Bone marrow (tissue), 2 donors: ENCODE measurements around the gene SHMT1.
"Not testable (repeated sequence)": the region's sequence is repeated elsewhere in the genome, so short reads cannot be mapped to it uniquely, and the experiment has no call there.

ENCODE experiments used
- DNase-seq, 2 donors: peaks; one replicate each; lab custom pipeline; 2025; lab: John Stamatoyannopoulos, UW

The SHMT1 gene

DNA sequence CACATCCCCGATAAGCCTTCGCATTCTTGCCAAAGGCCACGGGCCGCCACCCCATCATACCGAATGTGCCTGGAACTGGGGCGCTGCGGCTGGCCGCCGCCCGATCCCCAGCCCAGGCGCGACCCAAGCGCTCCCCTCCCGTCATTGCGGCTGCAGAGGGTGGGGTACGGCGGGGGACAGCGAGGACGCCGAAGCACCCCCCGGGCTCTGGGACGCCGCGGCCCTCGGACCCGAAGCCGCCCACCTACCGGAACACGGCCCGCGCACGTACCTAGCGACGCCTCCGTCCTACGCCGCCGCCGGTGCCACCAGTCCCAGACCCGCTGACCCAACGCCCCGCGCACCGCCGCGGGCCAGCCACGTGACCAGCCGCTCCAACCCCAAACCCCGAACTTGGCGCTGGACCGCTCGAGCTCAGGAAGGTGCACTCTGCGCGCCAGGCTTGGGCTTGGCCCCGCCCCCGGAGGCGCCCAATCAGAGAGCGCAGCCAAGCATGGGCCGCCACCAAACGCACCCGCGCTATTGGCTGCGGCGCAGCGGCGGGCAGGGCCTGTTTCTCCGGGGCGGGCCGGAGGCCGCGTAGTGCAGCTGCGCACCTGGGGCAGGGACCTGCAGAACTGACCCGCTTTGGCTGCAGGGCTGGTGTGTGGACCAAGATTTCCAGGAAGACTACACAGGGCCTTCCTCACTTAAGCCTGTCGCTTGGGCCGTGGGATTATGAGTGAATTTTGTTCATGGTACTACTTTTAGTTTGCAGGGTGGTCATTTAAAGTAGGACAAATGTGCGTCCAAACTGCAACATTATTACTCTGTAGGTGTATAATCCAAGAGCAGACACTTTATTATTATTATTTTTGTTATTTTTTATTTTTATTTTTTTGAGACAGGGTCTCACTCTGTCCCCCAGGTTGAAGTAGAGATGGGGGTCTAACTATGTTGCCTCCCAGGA lies at the start of gene SHMT1:
TSS of gene SHMT1 (minus strand) at position 450 of the 949 bp plus-strand sequence. CDS start 7,569 bp downstream, outside the sequence.
- DNase-seq, result peak; percentile 54 to 61

DNA sequence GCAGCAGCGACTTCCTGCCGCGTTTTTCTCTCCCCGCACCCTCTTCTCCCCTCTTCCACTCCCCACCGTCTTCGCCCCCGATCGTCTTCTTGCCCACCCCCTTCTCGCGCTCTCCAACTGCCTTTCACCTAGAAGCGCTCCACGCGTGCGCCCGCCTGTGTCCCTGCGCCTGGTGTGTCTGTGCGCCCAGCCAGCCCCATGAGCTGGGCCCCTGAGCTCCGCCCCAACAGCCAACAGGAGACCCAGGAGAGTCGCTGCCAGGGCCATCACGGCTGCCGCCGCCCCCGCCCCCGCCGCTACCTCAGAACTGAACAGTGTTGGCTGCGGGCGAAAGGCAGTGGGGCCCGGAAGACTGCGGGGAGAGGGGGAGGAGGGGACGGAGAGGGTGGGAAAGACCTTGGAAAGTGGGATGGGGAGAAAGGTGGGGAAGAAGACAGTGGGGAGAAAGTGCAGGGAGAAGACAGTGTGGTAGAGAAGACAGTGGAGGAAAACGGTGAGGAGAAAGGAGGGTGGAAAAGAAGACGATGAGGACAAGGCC lies 48.7 kb upstream of the SHMT1 start:
- not testable (repeated sequence) for DNase-seq

DNA sequence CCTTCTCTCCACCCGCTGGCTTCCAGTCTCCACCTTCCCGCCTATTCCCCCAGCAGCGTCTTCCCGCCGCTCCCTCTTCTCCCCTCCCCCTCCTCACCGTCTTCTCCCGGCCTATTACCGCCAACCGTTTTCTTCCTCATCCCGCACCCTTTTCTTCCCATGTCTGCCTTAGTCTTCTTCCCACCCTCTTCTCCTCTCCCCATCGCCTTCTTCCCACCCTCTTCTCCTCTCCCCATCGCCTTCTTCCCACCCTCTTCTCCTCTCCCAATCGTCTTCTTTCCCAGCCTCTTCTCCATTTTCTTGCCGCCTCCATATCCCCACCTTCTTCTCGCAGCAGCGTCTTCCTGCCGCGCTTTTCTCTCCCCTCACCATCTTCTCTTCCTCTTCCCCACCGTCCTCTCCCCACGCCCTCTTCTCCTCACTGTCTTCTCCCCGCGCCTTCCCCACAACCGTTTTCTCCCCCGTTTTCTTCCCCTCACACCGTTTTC lies 48.1 kb upstream of the SHMT1 start:
- DNase-seq, result peak; percentile 8 to 11

DNA sequence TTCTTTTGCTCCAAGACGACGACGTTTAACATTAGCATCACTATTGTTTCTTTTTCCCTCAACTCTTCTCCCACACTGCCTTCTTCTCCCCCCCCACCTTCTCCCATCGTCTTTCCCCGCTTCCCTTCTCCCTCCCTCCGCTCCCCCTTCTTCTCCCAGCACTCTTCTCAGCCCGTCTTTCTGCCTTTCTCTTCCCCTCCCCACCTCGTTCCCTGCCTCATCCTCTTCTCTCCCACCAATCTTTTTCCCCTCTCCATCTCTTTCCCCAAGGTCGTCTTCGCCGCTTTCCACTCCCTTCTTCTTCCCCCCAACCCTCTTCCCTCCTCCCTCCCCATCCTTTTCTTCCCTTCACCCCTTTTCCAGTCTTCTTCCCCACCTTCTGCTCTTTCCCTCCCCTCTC lies 47.4 kb upstream of the SHMT1 start:
- not testable (repeated sequence) for DNase-seq

DNA sequence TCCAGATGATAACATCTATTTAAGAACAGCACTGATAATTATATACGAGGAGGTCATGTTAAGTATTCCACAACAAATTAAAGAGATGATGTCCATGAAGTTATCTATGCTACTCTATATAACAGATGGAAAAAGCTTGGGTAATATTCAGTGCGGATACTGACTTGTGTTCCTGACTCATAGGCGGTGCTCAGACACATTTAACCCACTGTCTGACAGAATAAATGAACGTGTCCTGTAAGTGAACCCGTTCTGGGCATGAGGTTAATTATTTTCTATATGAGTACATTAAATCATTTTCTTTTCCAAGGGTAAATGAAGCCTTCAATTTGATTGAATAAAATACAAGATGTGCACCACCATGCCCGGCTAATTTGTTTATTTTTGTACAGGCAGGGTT lies 46.0 kb upstream of the SHMT1 start:
- not testable (repeated sequence) for DNase-seq

DNA sequence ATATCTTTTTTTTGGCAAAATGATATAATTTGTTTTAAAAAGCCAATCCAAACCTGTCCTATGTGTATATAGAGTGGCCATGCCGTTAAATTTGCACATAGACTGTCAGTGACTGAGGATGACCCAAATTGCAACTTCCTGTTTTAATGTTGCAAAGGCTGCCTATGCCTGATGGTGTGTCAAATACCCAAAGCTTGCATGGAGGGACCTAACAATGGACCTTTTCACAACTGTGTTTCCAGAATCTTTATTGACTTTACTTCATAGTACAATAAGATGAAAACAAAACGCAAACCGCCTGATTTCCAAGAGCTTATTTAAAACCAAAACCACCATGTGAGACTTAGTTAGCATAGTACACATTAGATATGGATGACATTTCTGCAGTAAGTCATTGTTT lies 45.6 kb upstream of the SHMT1 start:
- DNase-seq, result peak in 1 of 2 donors; percentile 1

DNA sequence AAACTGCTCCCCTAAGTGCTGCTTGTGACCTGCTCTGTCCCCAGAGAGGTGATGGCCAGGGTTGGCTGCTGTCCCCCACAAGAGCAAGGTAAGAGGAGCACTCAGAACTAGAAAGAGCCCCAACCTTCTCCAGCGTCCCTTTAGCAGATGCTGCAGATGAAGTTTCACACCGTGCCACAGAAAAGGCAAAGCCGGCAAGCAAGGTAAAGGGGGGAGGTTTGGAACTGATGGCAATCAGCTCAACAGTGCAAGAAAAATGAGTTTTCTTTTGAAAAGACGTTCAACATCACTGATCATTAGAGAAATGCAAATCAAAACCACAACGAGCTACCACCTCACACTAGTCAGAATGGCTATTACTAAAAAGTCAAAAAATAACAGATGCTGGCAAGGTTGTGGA lies 40.3 kb upstream of the SHMT1 start:
- DNase-seq, result not testable (repeated sequence)

DNA sequence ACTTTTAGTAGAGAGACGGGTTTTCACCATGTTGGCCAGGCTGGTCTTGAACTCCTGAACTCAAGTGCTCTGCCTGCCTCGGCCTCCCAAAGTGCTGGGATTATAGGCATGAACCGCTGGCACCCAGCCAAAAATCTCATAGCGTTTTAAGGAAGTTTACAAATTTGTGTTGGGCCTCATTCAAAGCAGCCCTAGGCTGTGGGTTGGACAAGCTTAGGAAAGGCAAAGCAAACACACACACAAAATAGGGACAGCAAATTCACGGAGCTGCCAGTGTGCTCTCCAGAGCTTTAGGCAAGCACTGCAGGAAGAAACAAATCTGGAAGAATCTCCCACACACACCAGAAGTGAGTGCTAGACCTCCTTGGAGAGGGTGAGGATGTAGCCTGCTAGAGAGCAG lies 39.8 kb upstream of the SHMT1 start:
- DNase-seq, result not testable (repeated sequence)

DNA sequence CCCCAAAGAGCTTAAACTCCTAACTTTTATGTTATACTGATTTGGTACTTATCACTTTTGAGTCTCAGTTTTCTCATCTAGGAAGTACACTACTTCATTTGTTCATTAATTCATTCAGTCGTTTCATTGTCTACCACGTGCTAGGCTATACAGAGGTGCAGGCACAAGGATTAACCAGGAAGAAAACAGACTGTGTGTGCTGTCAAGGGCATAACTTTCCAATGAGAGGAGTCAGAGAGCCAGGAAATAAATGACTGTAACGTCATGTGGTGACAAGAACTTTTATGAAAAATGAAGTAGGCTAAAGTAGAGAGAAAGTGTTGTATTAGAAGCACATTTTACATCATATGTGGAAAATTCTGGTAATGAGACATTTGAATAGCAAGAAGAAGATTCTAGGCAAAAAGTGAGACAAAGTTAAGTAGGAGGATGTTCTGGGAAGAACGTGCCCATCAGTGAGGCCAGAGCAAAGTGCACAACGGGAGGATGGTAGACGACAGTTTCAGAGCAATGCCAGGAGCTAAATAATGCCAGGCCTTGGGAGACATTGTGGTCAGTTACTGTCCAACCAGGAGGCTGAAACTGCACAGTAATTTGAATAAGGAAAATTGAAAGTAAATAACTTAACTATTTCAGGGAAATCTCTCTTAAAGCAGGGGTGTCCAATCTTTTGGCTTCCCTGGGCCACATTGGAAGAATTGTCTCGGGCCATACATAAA lies 38.7 kb upstream of the SHMT1 start:
- not testable (repeated sequence) for DNase-seq

DNA sequence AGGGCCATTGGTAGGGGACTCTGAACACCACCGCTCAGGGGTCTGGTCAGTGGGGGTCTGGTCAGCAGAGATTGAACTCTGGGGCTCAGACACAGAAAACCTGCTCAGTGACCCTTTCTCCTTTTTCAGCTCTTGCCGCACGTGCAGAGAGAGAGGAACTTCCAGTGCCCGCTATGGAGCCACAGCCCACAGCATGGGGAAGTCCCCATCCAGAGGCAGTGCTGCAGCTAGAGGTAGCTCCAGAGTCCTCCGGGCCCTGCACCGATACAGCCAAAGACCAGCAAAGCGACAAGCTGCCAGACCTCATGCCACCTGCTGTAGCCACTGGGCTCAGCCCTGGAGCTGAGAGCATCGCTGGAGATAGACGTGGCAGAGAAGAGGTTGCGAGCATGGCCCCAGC lies 25.4 kb upstream of the SHMT1 start:
- not testable (repeated sequence) for DNase-seq

DNA sequence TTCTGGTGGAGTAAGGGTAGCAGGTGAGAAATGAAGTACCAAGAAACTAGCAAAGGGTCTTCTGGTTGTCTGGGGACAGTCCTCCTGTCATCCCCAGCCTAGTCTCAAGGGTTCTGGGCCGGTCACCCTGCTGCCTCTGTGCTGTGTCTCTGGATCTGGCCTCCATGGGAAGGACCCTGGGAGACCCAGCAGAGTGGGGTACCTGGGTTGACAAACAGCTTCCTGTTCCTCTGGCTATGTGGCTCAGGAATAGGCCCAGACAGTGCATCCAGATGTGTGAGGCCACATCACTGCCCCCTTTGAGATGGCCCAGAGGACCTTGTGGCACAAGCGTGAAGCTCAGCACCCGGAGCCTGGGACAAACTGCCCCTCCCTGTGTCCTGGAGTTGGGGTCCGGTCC lies 24.9 kb upstream of the SHMT1 start:
- DNase-seq, result not testable (repeated sequence)

DNA sequence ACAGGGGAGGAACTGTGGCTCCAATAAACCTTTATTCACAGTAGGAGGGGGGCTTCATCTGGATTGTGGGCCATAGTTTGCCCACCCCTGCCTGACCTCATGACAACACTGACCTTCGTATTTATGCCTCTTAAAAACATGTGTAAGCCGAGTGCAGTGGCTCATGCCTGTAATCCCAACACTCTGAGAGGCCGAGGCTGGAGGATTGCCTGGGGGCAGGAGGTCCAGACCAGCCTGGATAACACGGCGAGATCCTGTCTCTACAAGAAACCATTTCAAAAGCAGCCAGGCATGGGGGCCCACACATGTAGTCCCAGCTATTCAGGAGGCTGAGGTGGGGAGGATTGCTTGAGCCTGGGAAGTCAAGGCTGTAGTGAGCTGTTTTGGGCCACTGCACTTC lies 24.2 kb upstream of the SHMT1 start:
- DNase-seq, result not testable (repeated sequence)

DNA sequence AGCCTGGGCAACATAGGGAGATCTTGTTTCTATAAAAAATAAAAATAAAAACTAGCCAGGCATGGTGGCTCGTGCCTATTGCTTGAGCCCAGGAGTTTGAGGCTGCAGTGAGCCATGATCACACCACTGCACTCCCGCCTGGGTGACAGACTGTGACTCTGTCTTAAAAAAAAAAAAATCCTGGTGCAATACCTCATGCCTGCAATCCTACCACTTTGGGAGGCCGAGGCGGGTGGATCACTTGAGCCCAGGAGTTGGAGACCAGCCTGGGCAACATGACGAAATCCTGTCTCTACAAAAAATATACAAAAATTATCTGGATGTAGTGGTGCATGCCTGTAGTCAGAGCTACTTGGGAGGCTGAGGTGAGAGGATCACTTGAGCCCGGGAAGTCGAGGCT lies 20.9 kb upstream of the SHMT1 start:
- DNase-seq, result not testable (repeated sequence)

DNA sequence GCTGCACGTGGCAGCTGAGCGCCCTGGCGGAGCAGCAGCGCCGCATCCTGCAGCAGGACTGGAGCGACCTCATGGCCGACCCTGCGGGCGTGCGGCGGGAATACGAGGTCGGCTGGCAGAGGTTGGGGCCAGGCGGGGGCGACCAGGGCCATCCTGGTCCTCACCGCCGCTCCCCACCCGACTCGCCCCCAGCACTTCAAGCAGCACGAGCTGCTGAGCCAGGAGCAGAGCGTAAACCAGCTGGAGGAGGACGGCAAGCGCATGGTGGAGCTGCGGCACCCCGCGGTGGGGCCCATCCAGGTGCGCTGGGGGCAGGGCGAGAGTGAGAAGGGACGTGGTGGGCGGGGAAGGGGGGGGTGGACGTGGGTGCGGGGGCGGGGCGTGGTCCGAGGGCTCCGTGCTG lies 19.7 kb upstream of the SHMT1 start:
- not testable (repeated sequence) for DNase-seq

DNA sequence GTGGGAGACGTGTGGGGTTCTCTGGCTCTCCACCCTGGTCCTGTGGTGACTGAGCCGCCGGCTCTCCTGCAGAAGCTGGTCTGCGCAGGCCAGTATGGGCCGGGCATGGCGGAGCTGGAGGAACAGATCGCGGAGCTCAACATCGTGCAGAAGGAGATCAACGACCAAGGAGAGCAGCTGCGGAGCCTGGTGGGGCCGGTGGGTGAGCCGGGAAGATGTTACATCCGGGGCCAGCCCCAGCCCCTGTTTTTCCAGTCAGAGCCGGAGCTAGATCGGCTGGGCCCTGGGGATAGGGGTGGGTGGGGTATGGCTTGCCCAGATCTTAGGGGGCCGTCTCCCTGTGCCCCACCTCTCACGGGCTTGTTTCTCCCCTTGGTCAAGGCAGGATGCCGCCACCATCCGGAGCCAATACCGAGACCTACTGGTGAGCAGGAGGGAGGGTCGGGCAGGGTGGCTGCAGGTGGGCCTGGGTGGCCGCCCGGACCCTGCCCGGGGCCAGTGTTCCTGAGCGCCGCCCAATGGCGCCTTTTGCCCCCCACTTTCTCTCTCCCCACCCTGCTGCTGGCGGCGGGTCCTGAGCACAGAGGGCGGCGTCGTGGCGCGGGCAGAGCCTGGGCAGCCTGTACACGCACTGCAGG lies 19.2 kb upstream of the SHMT1 start:
- DNase-seq, result no peak

DNA sequence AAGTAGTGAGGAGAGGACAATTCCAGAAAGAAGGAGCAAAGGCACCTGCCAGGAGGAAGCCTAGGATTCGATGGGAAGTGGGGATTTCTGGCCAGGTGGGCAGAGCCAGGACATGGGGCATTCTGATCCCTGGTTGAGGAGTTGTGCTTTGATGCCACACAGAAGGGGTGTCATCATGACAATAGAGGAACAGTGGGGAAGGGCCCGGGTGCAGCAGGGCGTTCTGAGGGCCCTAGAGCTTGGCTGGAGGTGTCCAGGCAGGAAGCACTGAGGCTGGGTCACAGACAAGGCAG lies 18.5 kb upstream of the SHMT1 start:
- DNase-seq, result no peak

DNA sequence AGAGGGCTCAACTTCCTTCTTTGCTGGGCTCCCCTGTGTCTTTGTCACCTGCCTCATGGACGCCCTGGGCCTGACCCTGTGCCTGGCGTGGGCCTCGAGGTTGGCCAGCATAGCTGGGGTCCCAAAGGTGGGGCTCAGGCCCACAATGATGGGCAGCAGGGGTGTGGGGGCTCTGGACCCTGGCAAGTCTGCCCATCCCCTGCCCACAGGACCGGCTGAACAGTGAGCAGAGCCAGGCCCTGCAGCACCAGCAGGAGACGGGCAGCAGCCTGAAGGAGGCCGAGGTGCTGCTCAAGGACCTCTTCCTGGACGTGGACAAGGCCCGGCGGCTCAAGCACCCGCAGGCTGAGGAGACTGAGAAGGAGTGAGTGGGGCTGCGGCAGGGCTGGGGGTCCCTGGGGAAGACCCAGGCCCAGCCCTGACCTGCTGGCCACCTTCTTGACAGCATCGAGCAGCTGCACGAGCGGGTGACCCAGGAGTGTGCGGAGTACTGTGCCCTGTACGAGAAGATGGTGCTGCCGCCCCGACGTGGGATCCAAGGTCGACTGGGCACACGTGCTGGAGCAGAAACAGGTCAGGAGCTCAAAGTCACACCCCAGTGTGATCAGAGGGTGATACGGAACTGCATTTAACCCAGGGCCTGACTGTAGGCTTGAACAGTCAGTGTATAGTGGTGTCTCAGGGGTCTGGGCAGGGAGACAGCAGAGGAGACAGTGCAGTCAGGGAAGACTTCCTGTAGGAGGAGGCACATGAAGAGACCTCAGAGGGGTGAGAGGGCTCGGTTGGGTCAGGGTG lies 18.0 kb upstream of the SHMT1 start:
- DNase-seq, result no peak

DNA sequence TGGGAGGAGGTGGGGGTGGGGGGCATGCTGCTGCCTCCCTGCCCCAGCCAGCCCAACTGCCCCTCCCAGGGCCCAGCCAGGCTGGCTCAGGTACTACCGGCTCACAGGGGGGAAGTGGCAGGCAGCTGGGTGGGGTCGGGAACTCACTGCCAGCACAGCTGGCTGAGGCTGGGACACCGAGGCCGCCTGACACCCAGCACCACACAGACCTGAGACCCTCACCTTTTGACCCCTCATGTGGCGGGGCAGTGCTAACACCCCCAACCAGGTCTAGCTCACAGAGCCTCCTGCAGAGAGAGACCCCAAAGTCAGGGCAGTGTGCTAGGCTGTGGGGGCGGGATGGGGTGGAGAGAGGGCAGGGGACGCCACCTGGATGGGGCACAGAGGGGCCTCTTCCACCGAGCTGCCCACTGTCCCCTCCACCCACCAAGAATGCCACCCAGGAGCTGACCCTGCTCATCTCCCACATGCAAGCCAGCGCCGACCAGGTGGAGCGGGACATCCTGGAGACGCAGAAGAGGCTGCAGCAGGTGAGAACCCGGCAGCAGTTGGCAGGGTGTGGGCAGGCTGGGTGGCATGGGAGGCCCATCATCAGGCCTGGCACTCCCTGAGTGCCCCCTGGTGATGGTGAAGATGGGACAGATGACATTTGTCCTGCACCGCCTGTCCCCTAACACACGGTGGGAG lies 17.3 kb upstream of the SHMT1 start:
- DNase-seq, result no peak

DNA sequence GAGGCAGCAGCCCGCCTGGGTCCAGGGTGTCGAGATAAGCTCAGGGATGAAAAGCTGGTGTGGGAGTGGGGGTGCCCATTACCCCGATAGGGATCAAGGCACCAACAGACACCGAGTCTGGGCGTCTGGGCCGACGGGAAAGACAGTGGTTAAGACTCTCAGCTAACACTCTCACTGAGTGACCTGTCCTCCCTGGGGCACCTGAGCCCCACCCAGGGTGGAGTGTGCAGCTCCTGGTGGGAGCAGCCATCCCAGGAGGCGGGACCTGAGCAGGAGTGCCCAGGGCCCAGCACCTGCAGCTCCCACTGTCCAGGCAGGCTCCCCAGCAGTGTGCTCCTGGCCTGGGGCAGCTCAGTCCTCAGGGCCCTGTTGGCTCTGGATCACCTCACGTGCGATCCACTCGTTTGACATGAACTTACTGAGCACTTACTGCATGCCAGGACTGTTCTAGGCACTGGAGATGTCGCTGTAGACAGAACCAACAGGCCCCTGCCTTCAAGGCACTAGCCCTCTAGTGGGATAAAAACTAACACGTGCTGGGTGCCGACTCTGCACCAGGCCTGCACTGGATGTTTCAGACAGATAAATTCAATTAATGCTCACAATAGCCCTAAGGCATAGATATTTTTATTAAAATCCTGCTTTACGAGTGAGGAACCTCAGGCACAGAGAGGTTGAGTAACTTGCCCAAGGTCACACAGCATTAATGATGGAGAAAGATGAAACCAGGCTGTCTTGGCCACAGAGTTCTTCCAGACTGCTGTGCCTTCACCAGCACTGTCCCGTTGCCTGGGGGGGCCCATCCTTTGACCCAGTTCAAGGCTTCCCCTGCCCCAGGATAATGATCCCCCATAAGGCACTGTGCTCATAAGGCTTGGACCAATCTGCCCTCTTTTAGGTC lies 16.1 kb upstream of the SHMT1 start:
- no peak for DNase-seq

DNA sequence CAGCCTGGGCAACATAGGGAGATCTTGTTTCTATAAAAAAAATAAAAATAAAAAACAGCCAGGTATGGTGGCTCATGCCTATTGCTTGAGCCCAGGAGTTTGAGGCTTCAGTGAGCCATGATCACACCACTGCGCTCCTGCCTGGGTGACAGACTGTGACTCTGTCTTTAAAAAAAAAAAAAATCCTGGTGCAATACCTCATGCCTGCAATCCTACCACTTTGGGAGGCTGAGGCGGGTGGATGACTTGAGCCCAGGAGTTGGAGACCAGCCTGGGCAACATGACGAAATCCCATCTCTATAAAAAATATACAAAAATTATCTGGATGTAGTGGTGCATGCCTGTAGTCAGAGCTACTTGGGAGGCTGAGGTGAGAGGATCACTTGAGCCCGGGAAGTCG lies 15.3 kb upstream of the SHMT1 start:
- DNase-seq, result not testable (repeated sequence)
